ENCODE results near the gene COL4A2.

The COL4A2 gene

GRCh38 chr13:110462091-110462490, 155.0 kb downstream of the COL4A2 start:
- H3K36me3 ChIP-seq (ENCODE audit: control insufficient read depth, insufficient read depth, low read length) = peaks cover 6% of the 10 kb centered on the region

GRCh38 chr13:110463156-110463555, 156.1 kb downstream of the COL4A2 start:
- Histone ChIP-seq H3K4me1 (ENCODE audit: control insufficient read depth, insufficient read depth, low read length) (peaks cover 18% of the 10 kb centered on the region), H3K9me3 (ENCODE audit: control insufficient read depth, low read length) (no peaks in the 10 kb centered on the region), H3K36me3 (ENCODE audit: control insufficient read depth, insufficient read depth, low read length) (peaks cover 10% of the 10 kb centered on the region), H3K27me3 (ENCODE audit: control insufficient read depth, insufficient read depth, low read length, poor library complexity, severe bottlenecking) (no peaks in the 10 kb centered on the region), H3K27ac (ENCODE audit: insufficient read depth, low read depth, low read length, poor library complexity, severe bottlenecking) (no peak overlapping the region), H3K4me3 (ENCODE audit: insufficient read depth, low read depth, low read length) (no peak overlapping the region)
- WGBS, 2 experiments = 92 to 96% methylated on average over 8 of the region's 8 CpGs

More at GRCh38 chr13:110462091-110462490, 155.0 kb downstream of the COL4A2 start:
- Histone ChIP-seq H3K4me3 (ENCODE audit: insufficient read depth, low read depth, low read length) (no peak overlapping the region), H3K27me3 (ENCODE audit: control insufficient read depth, insufficient read depth, low read length, poor library complexity, severe bottlenecking) (no peaks in the 10 kb centered on the region), H3K27ac (ENCODE audit: insufficient read depth, low read depth, low read length, poor library complexity, severe bottlenecking) (no peak overlapping the region), H3K9me3 (ENCODE audit: control insufficient read depth, low read length) (no peaks in the 10 kb centered on the region), H3K4me1 (ENCODE audit: control insufficient read depth, insufficient read depth, low read length) (peaks cover 18% of the 10 kb centered on the region)
- 94 to 97% methylated on average over 15 of the region's 15 CpGs for WGBS, 2 experiments

GRCh38 chr13:110463871-110464510, 156.9 kb downstream of the COL4A2 start:
- no peaks in the 10 kb centered on the region for H3K27me3 ChIP-seq (ENCODE audit: control insufficient read depth, insufficient read depth, low read length, poor library complexity, severe bottlenecking)
- H3K9me3 ChIP-seq (ENCODE audit: control insufficient read depth, low read length) = no peaks in the 10 kb centered on the region
- 91 to 93% methylated on average over 6 of the region's 6 CpGs for WGBS, 2 experiments
- H3K4me3 ChIP-seq (ENCODE audit: insufficient read depth, low read depth, low read length) = no peak overlapping the region
- peaks cover 11% of the 10 kb centered on the region for H3K36me3 ChIP-seq (ENCODE audit: control insufficient read depth, insufficient read depth, low read length)
- H3K4me1 ChIP-seq (ENCODE audit: control insufficient read depth, insufficient read depth, low read length) = peaks cover 18% of the 10 kb centered on the region
- H3K27ac ChIP-seq (ENCODE audit: insufficient read depth, low read depth, low read length, poor library complexity, severe bottlenecking) = no peak overlapping the region

- 93 to 94% methylated on average over 22 of the region's 22 CpGs for WGBS, 2 experiments
- H3K4me3 ChIP-seq (ENCODE audit: insufficient read depth, low read depth, low read length) = no peak overlapping the region
- peaks cover 11% of the 10 kb centered on the region for H3K36me3 ChIP-seq (ENCODE audit: control insufficient read depth, insufficient read depth, low read length)
- H3K27me3 ChIP-seq (ENCODE audit: control insufficient read depth, insufficient read depth, low read length, poor library complexity, severe bottlenecking) = no peaks in the 10 kb centered on the region
- H3K27ac ChIP-seq (ENCODE audit: insufficient read depth, low read depth, low read length, poor library complexity, severe bottlenecking) = no peak overlapping the region
- no peaks in the 10 kb centered on the region for H3K9me3 ChIP-seq (ENCODE audit: control insufficient read depth, low read length)
- H3K4me1 ChIP-seq (ENCODE audit: control insufficient read depth, insufficient read depth, low read length) = peaks cover 18% of the 10 kb centered on the region
Measured at GRCh38 chr13:110464556-110465333, 157.7 kb downstream of the COL4A2 start.

- Histone ChIP-seq H3K27me3 (ENCODE audit: control insufficient read depth, insufficient read depth, low read length, poor library complexity, severe bottlenecking) (no peaks in the 10 kb centered on the region), H3K27ac (ENCODE audit: insufficient read depth, low read depth, low read length, poor library complexity, severe bottlenecking) (no peak overlapping the region), H3K9me3 (ENCODE audit: control insufficient read depth, low read length) (no peaks in the 10 kb centered on the region), H3K4me3 (ENCODE audit: insufficient read depth, low read depth, low read length) (no peak overlapping the region), H3K36me3 (ENCODE audit: control insufficient read depth, insufficient read depth, low read length) (peaks cover 14% of the 10 kb centered on the region), H3K4me1 (ENCODE audit: control insufficient read depth, insufficient read depth, low read length) (peaks cover 18% of the 10 kb centered on the region)
- 92 to 94% methylated on average over 9 of the region's 9 CpGs for WGBS, 2 experiments
Measured at GRCh38 chr13:110465696-110466095, 158.6 kb downstream of the COL4A2 start.

GRCh38 chr13:110466266-110466915, 159.3 kb downstream of the COL4A2 start:
- Histone ChIP-seq H3K4me3 (ENCODE audit: insufficient read depth, low read depth, low read length) (no peak overlapping the region), H3K27me3 (ENCODE audit: control insufficient read depth, insufficient read depth, low read length, poor library complexity, severe bottlenecking) (no peaks in the 10 kb centered on the region), H3K4me1 (ENCODE audit: control insufficient read depth, insufficient read depth, low read length) (peaks cover 18% of the 10 kb centered on the region), H3K27ac (ENCODE audit: insufficient read depth, low read depth, low read length, poor library complexity, severe bottlenecking) (peak overlapping the region; percentile 55), H3K9me3 (ENCODE audit: control insufficient read depth, low read length) (no peaks in the 10 kb centered on the region), H3K36me3 (ENCODE audit: control insufficient read depth, insufficient read depth, low read length) (peaks cover 17% of the 10 kb centered on the region)
- WGBS, 2 experiments = 22 to 33% methylated on average over 6 of the region's 6 CpGs

GRCh38 chr13:110467516-110468110, 160.5 kb downstream of the COL4A2 start:
- Histone ChIP-seq H3K4me1 (ENCODE audit: control insufficient read depth, insufficient read depth, low read length) (peaks cover 18% of the 10 kb centered on the region), H3K9me3 (ENCODE audit: control insufficient read depth, low read length) (no peaks in the 10 kb centered on the region), H3K36me3 (ENCODE audit: control insufficient read depth, insufficient read depth, low read length) (peaks cover 24% of the 10 kb centered on the region), H3K27me3 (ENCODE audit: control insufficient read depth, insufficient read depth, low read length, poor library complexity, severe bottlenecking) (no peaks in the 10 kb centered on the region), H3K4me3 (ENCODE audit: insufficient read depth, low read depth, low read length) (no peak overlapping the region), H3K27ac (ENCODE audit: insufficient read depth, low read depth, low read length, poor library complexity, severe bottlenecking) (no peak overlapping the region)
- 91 to 93% methylated on average over 13 of the region's 13 CpGs for WGBS, 2 experiments

- Histone ChIP-seq H3K27me3 (ENCODE audit: control insufficient read depth, insufficient read depth, low read length, poor library complexity, severe bottlenecking) (no peaks in the 10 kb centered on the region), H3K9me3 (ENCODE audit: control insufficient read depth, low read length) (no peaks in the 10 kb centered on the region), H3K27ac (ENCODE audit: insufficient read depth, low read depth, low read length, poor library complexity, severe bottlenecking) (no peak overlapping the region), H3K4me3 (ENCODE audit: insufficient read depth, low read depth, low read length) (no peak overlapping the region), H3K36me3 (ENCODE audit: control insufficient read depth, insufficient read depth, low read length) (peaks cover 26% of the 10 kb centered on the region), H3K4me1 (ENCODE audit: control insufficient read depth, insufficient read depth, low read length) (peaks cover 18% of the 10 kb centered on the region)
- WGBS, 2 experiments = 92 to 93% methylated on average over 8 of the region's 8 CpGs
Measured at GRCh38 chr13:110468986-110469495, 162.0 kb downstream of the COL4A2 start.

GRCh38 chr13:110469597-110469996, 162.5 kb downstream of the COL4A2 start:
- Histone ChIP-seq H3K27me3 (ENCODE audit: control insufficient read depth, insufficient read depth, low read length, poor library complexity, severe bottlenecking) (no peaks in the 10 kb centered on the region), H3K4me1 (ENCODE audit: control insufficient read depth, insufficient read depth, low read length) (peaks cover 18% of the 10 kb centered on the region), H3K27ac (ENCODE audit: insufficient read depth, low read depth, low read length, poor library complexity, severe bottlenecking) (no peak overlapping the region), H3K4me3 (ENCODE audit: insufficient read depth, low read depth, low read length) (no peak overlapping the region), H3K9me3 (ENCODE audit: control insufficient read depth, low read length) (no peaks in the 10 kb centered on the region), H3K36me3 (ENCODE audit: control insufficient read depth, insufficient read depth, low read length) (peaks cover 31% of the 10 kb centered on the region)
- 87 to 95% methylated on average over 5 of the region's 5 CpGs for WGBS, 2 experiments
